Measurements from ENCODE around the gene LPAR2.
A peak's percentile ranks its signal among the peaks of the same experiment; 100 is the strongest.
"Not testable (repeated sequence)": the region's sequence is repeated elsewhere in the genome, so short reads cannot be mapped to it uniquely, and the experiment has no call there.

The LPAR2 gene

GRCh38 chr19:19630062-19630414 is 2.0 kb upstream of the LPAR2 start:
- no peak for DNase-seq

GRCh38 chr19:19628501-19629134 is 598 bp upstream of the LPAR2 start:
- DNase-seq, result peak; percentile 69

- no peak for DNase-seq
These were observed 1.2 kb downstream of the LPAR2 start for GRCh38 chr19:19626516-19627472.

- no peak for DNase-seq
These were observed 3.9 kb downstream of the LPAR2 start for GRCh38 chr19:19624032-19624570.

GRCh38 chr19:19623383-19623782 is 4.6 kb downstream of the LPAR2 start:
- no peak for DNase-seq

GRCh38 chr19:19619849-19620210 is 8.2 kb downstream of the LPAR2 start:
- no peak for DNase-seq

- no peak for DNase-seq
These were observed 8.7 kb downstream of the LPAR2 start for GRCh38 chr19:19619181-19619848.

- DNase-seq, result peak; percentile 100
These were observed 9.6 kb downstream of the LPAR2 start, which contains the start of gene PBX4 for GRCh38 chr19:19618219-19619051. TSS of gene PBX4 (minus strand) at chr19:19618687. CDS start at chr19:19618629, 58 bp downstream.

- DNase-seq, result peak; percentile 46
These were observed 12.9 kb downstream of the LPAR2 start for GRCh38 chr19:19615086-19615485.

GRCh38 chr19:19613506-19613905 is 14.5 kb downstream of the LPAR2 start:
- DNase-seq, result no peak

- DNase-seq, result no peak
These were observed 17.4 kb downstream of the LPAR2 start for GRCh38 chr19:19610376-19611202.

- not testable (repeated sequence) for DNase-seq
These were observed 21.3 kb downstream of the LPAR2 start for GRCh38 chr19:19606686-19607085.

GRCh38 chr19:19606021-19606420 is 22.0 kb downstream of the LPAR2 start:
- DNase-seq, result peak; percentile 61

- DNase-seq, result no peak
These were observed 25.2 kb downstream of the LPAR2 start for GRCh38 chr19:19602713-19603324.

GRCh38 chr19:19602136-19602712 is 25.8 kb downstream of the LPAR2 start:
- peak; percentile 28 for DNase-seq

GRCh38 chr19:19600793-19601330 is 27.2 kb downstream of the LPAR2 start:
- no peak for DNase-seq

- DNase-seq, result peak; percentile 59
These were observed 29.1 kb downstream of the LPAR2 start for GRCh38 chr19:19598728-19599451.

GRCh38 chr19:19597809-19598306 is 30.2 kb downstream of the LPAR2 start:
- DNase-seq, result peak; percentile 36

GRCh38 chr19:19595171-19595701 is 32.8 kb downstream of the LPAR2 start:
- DNase-seq, result no peak

Data from activated CD8-positive, alpha-beta memory T cell treated with anti-CD3 and anti-CD28 coated beads, Interleukin-2, amount 50 U/mL, for 4 hours (primary cell).